Hepatocyte (in vitro differentiated cells): Measurements from ENCODE around the gene NXN.

Experiments used
- CTCF ChIP-seq: fragments of 200-600 bp; sonication (generic); IDR thresholded peaks from 2 replicates; pipeline ENCODE4 v1.5.1; 2016; ENCODE audit warnings: antibody characterized with exemption, mild to moderate bottlenecking; ENCODE audit not compliant: poor library complexity
- EZH2 ChIP-seq: fragments of 200-600 bp; sonication (generic); IDR thresholded peaks from 2 replicates; pipeline ENCODE4 v1.6.1; 2016; ENCODE audit warnings: antibody characterized with exemption, mild to moderate bottlenecking, borderline replicate concordance

GRCh38 chr17:869567-870525, 109.7 kb downstream of the NXN start:
- TF ChIP-seq CTCF (no peak), EZH2 (no peak)
